Urinary bladder (tissue), 4 donors: ENCODE data around the gene GOLGA1. TPM values are rescaled to one million over a fixed set of nuclear protein-coding genes. Genes with fewer than 3 reads are reported as not detected.
"Not testable (repeated sequence)": the region's sequence is repeated elsewhere in the genome, so short reads cannot be mapped to it uniquely, and the experiment has no call there.

ENCODE experiments used
- DNase-seq: peaks from one replicate; pipeline ENCODE4 v3.0.0-alpha.2; 2015; ENCODE audit errors: extremely low spot score
- H3K27ac ChIP-seq: one replicate; pipeline ENCODE4 v1.5.1; 2013; ENCODE audit warnings: low read depth, mild to moderate bottlenecking, moderate library complexity
- H3K36me3 ChIP-seq: one replicate; pipeline ENCODE4 v1.6.1; 2013; ENCODE audit warnings: mild to moderate bottlenecking, moderate library complexity; ENCODE audit not compliant: insufficient read depth
- H3K4me1 ChIP-seq: one replicate; pipeline ENCODE4 v1.6.1; 2013; ENCODE audit warnings: mild to moderate bottlenecking, moderate library complexity; ENCODE audit not compliant: insufficient read depth
- H3K4me3 ChIP-seq: one replicate; pipeline ENCODE4 v1.5.1; 2013; ENCODE audit warnings: low read depth, low read length
- WGBS: extraction: QIAGEN DNeasy Blood & Tissue Kit; methylation state at CpG from one replicate; pipeline ENCODE4 v1.1.7; 2013; 5-methylcytosine and 5-hydroxymethylcytosine counted together
- polyA plus RNA-seq: library from polyadenylated mRNA; stranded (reverse); fragments of 200-250 nt; gene quantifications from one replicate; pipeline ENCODE4 v1.2.3, GENCODE V29; 2013
- total RNA-seq: library from RNA; depleted of rRNA; stranded (reverse); fragments of >200 nt; gene quantifications from one replicate; pipeline ENCODE4 v1.2.3, GENCODE V29; 2014
- donor health status: healthy with polysubstance abuse.
- donor health status: healthy.

The GOLGA1 gene
- total and polyA plus RNA-seq, 2 donors: 14.2 to 17.7 TPM

GRCh38 chr9:124920394-124920793 is 20.5 kb downstream of the GOLGA1 start:
- not testable (repeated sequence) for H3K27ac ChIP-seq, DNase-seq, H3K4me3 ChIP-seq, H3K4me1 ChIP-seq, H3K36me3 ChIP-seq
- WGBS: 88% methylated on average over 6 of the region's 6 CpGs

- H3K4me3 ChIP-seq: no peak overlapping the region
- peaks cover 3% of the 10 kb centered on the region for H3K36me3 ChIP-seq
- no peaks in the 10 kb centered on the region for H3K4me1 ChIP-seq
- WGBS: 97% methylated on average over 5 of the region's 5 CpGs
- H3K27ac ChIP-seq: no peak overlapping the region
- no peak for DNase-seq
Observed at GRCh38 chr9:124914753-124915405, 26.0 kb downstream of the GOLGA1 start.

GRCh38 chr9:124913378-124913777 is 27.5 kb downstream of the GOLGA1 start:
- WGBS: 92% methylated on average over 2 of the region's 2 CpGs
- Histone ChIP-seq H3K27ac (no peak overlapping the region), H3K36me3 (peaks cover 3% of the 10 kb centered on the region), H3K4me1 (no peaks in the 10 kb centered on the region), H3K4me3 (no peak overlapping the region)
- no peak for DNase-seq

GRCh38 chr9:124911766-124912165 is 29.1 kb downstream of the GOLGA1 start:
- no peak overlapping the region for H3K27ac ChIP-seq
- WGBS: 86% methylated on average over 1 of the region's 1 CpG
- DNase-seq: no peak
- H3K4me1 ChIP-seq: no peaks in the 10 kb centered on the region
- no peak overlapping the region for H3K4me3 ChIP-seq
- H3K36me3 ChIP-seq: peaks cover 5% of the 10 kb centered on the region

- peaks cover 5% of the 10 kb centered on the region for H3K36me3 ChIP-seq
- H3K27ac ChIP-seq: no peak overlapping the region
- no peaks in the 10 kb centered on the region for H3K4me1 ChIP-seq
- no peak overlapping the region for H3K4me3 ChIP-seq
- DNase-seq: no peak
- WGBS: 73% methylated on average over 2 of the region's 2 CpGs
Observed at GRCh38 chr9:124908098-124908497, 32.8 kb downstream of the GOLGA1 start.

- Histone ChIP-seq H3K27ac (no peak overlapping the region), H3K36me3 (peaks cover 5% of the 10 kb centered on the region), H3K4me3 (no peak overlapping the region), H3K4me1 (no peaks in the 10 kb centered on the region)
- no peak for DNase-seq
- WGBS: 39% methylated on average over 1 of the region's 1 CpG
Observed at GRCh38 chr9:124906966-124907365, 33.9 kb downstream of the GOLGA1 start.

- Histone ChIP-seq H3K36me3 (peaks cover 2% of the 10 kb centered on the region), H3K4me3 (no peak overlapping the region), H3K4me1 (no peaks in the 10 kb centered on the region), H3K27ac (no peak overlapping the region)
- WGBS: 87% methylated on average over 9 of the region's 9 CpGs
- DNase-seq: no peak
Observed at GRCh38 chr9:124899845-124900244, 41.0 kb downstream of the GOLGA1 start.

GRCh38 chr9:124897570-124898460 is 43.1 kb downstream of the GOLGA1 start:
- WGBS: 92% methylated on average over 6 of the region's 6 CpGs
- no peak for DNase-seq
- Histone ChIP-seq H3K4me1 (no peaks in the 10 kb centered on the region), H3K36me3 (peaks cover 2% of the 10 kb centered on the region), H3K27ac (no peak overlapping the region), H3K4me3 (no peak overlapping the region)

GRCh38 chr9:124894741-124895170 is 46.1 kb downstream of the GOLGA1 start:
- no peak overlapping the region for H3K27ac ChIP-seq
- no peak overlapping the region for H3K4me3 ChIP-seq
- DNase-seq: no peak
- peaks cover 2% of the 10 kb centered on the region for H3K36me3 ChIP-seq
- no peaks in the 10 kb centered on the region for H3K4me1 ChIP-seq

GRCh38 chr9:124894035-124894740 is 46.7 kb downstream of the GOLGA1 start:
- no peaks in the 10 kb centered on the region for H3K4me1 ChIP-seq
- H3K4me3 ChIP-seq: no peak overlapping the region
- DNase-seq: no peak
- no peak overlapping the region for H3K27ac ChIP-seq
- peaks cover under 1% of the 10 kb centered on the region for H3K36me3 ChIP-seq
- 80% methylated on average over 9 of the region's 9 CpGs for WGBS

GRCh38 chr9:124890179-124890578 is 50.7 kb downstream of the GOLGA1 start:
- no peak overlapping the region for H3K27ac ChIP-seq
- no peak for DNase-seq
- H3K36me3 ChIP-seq: peaks cover 3% of the 10 kb centered on the region
- no peaks in the 10 kb centered on the region for H3K4me1 ChIP-seq
- H3K4me3 ChIP-seq: no peak overlapping the region
- 95% methylated on average over 7 of the region's 7 CpGs for WGBS

GRCh38 chr9:124889006-124889405 is 51.9 kb downstream of the GOLGA1 start:
- 96% methylated on average over 13 of the region's 13 CpGs for WGBS
- no peaks in the 10 kb centered on the region for H3K4me1 ChIP-seq
- peaks cover 3% of the 10 kb centered on the region for H3K36me3 ChIP-seq

GRCh38 chr9:124887832-124888231 is 53.1 kb downstream of the GOLGA1 start:
- Histone ChIP-seq H3K4me1 (no peaks in the 10 kb centered on the region), H3K4me3 (no peak overlapping the region), H3K27ac (no peak overlapping the region), H3K36me3 (peaks cover 3% of the 10 kb centered on the region)
- WGBS: 80% methylated on average over 5 of the region's 5 CpGs
- DNase-seq: no peak

More at GRCh38 chr9:124889006-124889405, 51.9 kb downstream of the GOLGA1 start:
- no peak overlapping the region for H3K4me3 ChIP-seq
- no peak overlapping the region for H3K27ac ChIP-seq
- no peak for DNase-seq
